Lung (tissue), 12 donors: Measurements from ENCODE around the gene UVSSA. TPM values are rescaled to one million over a fixed set of nuclear protein-coding genes. Genes with fewer than 3 reads are reported as not detected.

Experiments used
- ATAC-seq: fragments of 200-7000 bp; cut with Tn5 transposase; one replicate; pipeline ENCODE4 v1.9.1; 2020; ENCODE audit warnings: moderate number of reproducible peaks; ENCODE audit not compliant: insufficient read depth, low FRiP score
- DNase-seq, 3 donors: peaks; one replicate each; pipeline ENCODE4 v3.0.0-alpha.2; 2013 to 2017
- H3K27ac ChIP-seq, 2 donors: one replicate each; pipeline ENCODE4 v1.5.1; 2013; ENCODE audit warnings: mild to moderate bottlenecking in 2 of 2, moderate library complexity in 2 of 2, control low read depth in 1 of 2, inconsistent platforms in 1 of 2, low read depth in 1 of 2, low read length in 1 of 2
- H3K27me3 ChIP-seq, 3 donors: one replicate each; pipeline ENCODE4 v1.5.1; 2013; ENCODE audit warnings: low read length in 2 of 3; ENCODE audit not compliant: control insufficient read depth in 3 of 3, insufficient read depth in 3 of 3
- H3K36me3 ChIP-seq, 4 donors: one replicate each; pipeline ENCODE4 v1.5.1; 2013; ENCODE audit warnings: low read length in 4 of 4, mild to moderate bottlenecking in 1 of 4, moderate library complexity in 1 of 4; ENCODE audit not compliant: control insufficient read depth in 4 of 4, insufficient read depth in 4 of 4
- H3K4me1 ChIP-seq, 5 donors: one replicate each; pipeline ENCODE4 v1.5.1; 2013; ENCODE audit warnings: low read length in 5 of 5, mild to moderate bottlenecking in 2 of 5, moderate library complexity in 1 of 5; ENCODE audit not compliant: control insufficient read depth in 5 of 5, insufficient read depth in 5 of 5
- H3K4me3 ChIP-seq: one replicate; pipeline ENCODE4 v1.5.1; 2013; ENCODE audit warnings: mild to moderate bottlenecking, control low read depth, moderate library complexity
- H3K9ac ChIP-seq, 2 donors: one replicate each; pipeline ENCODE4 v1.5.1; 2013; ENCODE audit warnings: low read length in 2 of 2, control low read depth in 1 of 2; ENCODE audit not compliant: insufficient read depth in 1 of 2
- H3K9me3 ChIP-seq, 4 donors: one replicate each; pipeline ENCODE4 v1.5.1; 2013; ENCODE audit warnings: low read length in 3 of 4, mild to moderate bottlenecking in 1 of 4, moderate library complexity in 1 of 4; ENCODE audit not compliant: control insufficient read depth in 4 of 4, insufficient read depth in 3 of 4
- CTCF ChIP-seq: IDR thresholded peaks from 2 replicates; pipeline ENCODE4 v1.5.1; 2012; ENCODE audit warnings: mild to moderate bottlenecking; ENCODE audit errors: control extremely low read depth, extremely low read depth
- WGBS, 2 donors: extraction: QIAGEN DNeasy Blood & Tissue Kit; methylation state at CpG; one replicate each; pipeline ENCODE4 v1.1.7; 2013; 5-methylcytosine and 5-hydroxymethylcytosine counted together
- polyA plus RNA-seq, 2 donors: library from polyadenylated mRNA; stranded (reverse); fragments of 200-250 nt; gene quantifications; one replicate each; pipeline ENCODE4 v1.2.1, GENCODE V29; 2013
- total RNA-seq, 2 donors: library from RNA; depleted of rRNA in 1 of 2; stranded (reverse); fragments of >200 nt in 1 of 2; gene quantifications; one replicate each; pipeline ENCODE4 v1.2.1, GENCODE V29; 2014 to 2021
- donor health status: control.
- donor health status: control.
- donor health status: Bipolar disorder and iron deficiency.
- donor health status: healthy.
- donor health status: DM: yes; HTN: yes; CAD: no.

Gene UVSSA
- total and polyA plus RNA-seq, 4 donors = 9.8 to 50.9 (median 17.7) TPM

GRCh38 chr4:1340181-1340747 lies 6.7 kb upstream of the UVSSA start:
- H3K27ac ChIP-seq = no peak overlapping the region
- TF ChIP-seq CTCF = no peak
- DNase-seq = no peak
- H3K4me1 ChIP-seq = peaks cover 0 to 4% (median 2%) of the 10 kb centered on the region in 5 donors
- H3K27me3 ChIP-seq = no peaks in the 10 kb centered on the region
- H3K9ac ChIP-seq = no peak overlapping the region
- peaks cover 0 to 9% (median 0%) of the 10 kb centered on the region in 4 donors for H3K9me3 ChIP-seq
- peaks cover 23 to 54% (median 44%) of the 10 kb centered on the region in 4 donors for H3K36me3 ChIP-seq
- 90 to 98% methylated on average over 29 of the region's 29 CpGs for WGBS, 2 donors
- no peak overlapping the region for H3K4me3 ChIP-seq
- ATAC-seq = no peak

- no peak overlapping the region for H3K4me3 ChIP-seq
- peaks cover 0 to 8% (median 2%) of the 10 kb centered on the region in 5 donors for H3K4me1 ChIP-seq
- no peaks in the 10 kb centered on the region for H3K27me3 ChIP-seq
- peaks cover 23 to 54% (median 44%) of the 10 kb centered on the region in 4 donors for H3K36me3 ChIP-seq
- H3K27ac ChIP-seq = no peak overlapping the region
- no peak overlapping the region for H3K9ac ChIP-seq
- 97% methylated on average over 20 of the region's 20 CpGs for WGBS, 2 donors
- ATAC-seq (no peak), DNase-seq (no peak)
- H3K9me3 ChIP-seq = peaks cover 0 to 9% (median 0%) of the 10 kb centered on the region in 4 donors
- TF ChIP-seq CTCF = no peak
Measured at GRCh38 chr4:1340861-1341260, 6.1 kb upstream of the UVSSA start.

- Histone ChIP-seq H3K4me3 (no peak overlapping the region), H3K9me3 (peaks cover 0 to 4% (median 0%) of the 10 kb centered on the region in 4 donors), H3K27me3 (no peaks in the 10 kb centered on the region), H3K4me1 (peaks cover 0 to 8% (median 2%) of the 10 kb centered on the region in 5 donors), H3K36me3 (peaks cover 18 to 44% (median 36%) of the 10 kb centered on the region in 4 donors), H3K27ac (no peak overlapping the region), H3K9ac (no peak overlapping the region)
- ATAC-seq = no peak
- 96 to 100% methylated on average over 1 of the region's 1 CpG for WGBS, 2 donors
- no peak for TF ChIP-seq CTCF
- no peak for DNase-seq
Measured at GRCh38 chr4:1342003-1342402, 5.0 kb upstream of the UVSSA start.

- no peak for TF ChIP-seq CTCF
- no peak for ATAC-seq
- H3K9me3 ChIP-seq = no peaks in the 10 kb centered on the region
- peaks cover 2 to 24% (median 5%) of the 10 kb centered on the region in 5 donors for H3K4me1 ChIP-seq
- peak; percentile 37 to 49 (median 46) for DNase-seq
- WGBS, 2 donors = 73 to 74% methylated on average over 12 of the region's 12 CpGs
- no peak overlapping the region for H3K4me3 ChIP-seq
- H3K27me3 ChIP-seq = no peaks in the 10 kb centered on the region
- no peak overlapping the region for H3K9ac ChIP-seq
- no peak overlapping the region for H3K27ac ChIP-seq
- peaks cover 5 to 18% (median 14%) of the 10 kb centered on the region in 4 donors for H3K36me3 ChIP-seq
Measured at GRCh38 chr4:1344696-1345095, 2.3 kb upstream of the UVSSA start.
